ENCODE results near the gene RNASEH2C.
"Not testable (repeated sequence)": the region's sequence is repeated elsewhere in the genome, so short reads cannot be mapped to it uniquely, and the experiment has no call there.

The RNASEH2C gene

GRCh38 chr11:65683480-65683879, 37.1 kb downstream of the RNASEH2C start:
- DNase-seq (ENCODE audit: low read depth in 2 of 2): not testable (repeated sequence)

- no peak for DNase-seq (ENCODE audit: low read depth in 2 of 2)
Observed at GRCh38 chr11:65680192-65680743, 40.3 kb downstream of the RNASEH2C start.

GRCh38 chr11:65672982-65673381, 47.6 kb downstream of the RNASEH2C start:
- DNase-seq (ENCODE audit: low read depth in 2 of 2): no peak

- no peak for DNase-seq (ENCODE audit: low read depth in 2 of 2)
Observed at GRCh38 chr11:65672180-65672860, 48.3 kb downstream of the RNASEH2C start.

Measured in stimulated activated CD8-positive, alpha-beta memory T cell treated with anti-CD3 and anti-CD28 coated beads, Interleukin-15, amount 100 ng/mL, for 48 hours (primary cell).